Smooth muscle cell (in vitro differentiated cells): ENCODE results near the gene NUS1. TPM values are rescaled to one million over a fixed set of nuclear protein-coding genes. Genes with fewer than 3 reads are reported as not detected.
"Not testable (repeated sequence)": the region's sequence is repeated elsewhere in the genome, so short reads cannot be mapped to it uniquely, and the experiment has no call there.

ENCODE experiments used
- DNase-seq: peaks from one replicate; lab custom pipeline; 2025; ENCODE audit not compliant: unreplicated experiment; lab: John Stamatoyannopoulos, UW
- H2AFZ ChIP-seq: fragments of 200-600 bp; sonication (generic); 2 replicates; pipeline ENCODE4 v1.6.0; 2016; ENCODE audit warnings: antibody characterized with exemption, low read depth, mild to moderate bottlenecking
- H3F3A ChIP-seq: fragments of 200-600 bp; sonication (generic); 2 replicates; pipeline ENCODE4 v1.6.0; 2017; ENCODE audit warnings: antibody characterized with exemption, low read depth
- H3K27ac ChIP-seq: fragments of 200-600 bp; sonication (generic); 2 replicates; pipeline ENCODE4 v1.5.1; 2016; ENCODE audit warnings: low read depth, mild to moderate bottlenecking
- H3K27me3 ChIP-seq: fragments of 200-600 bp; sonication (generic); 2 replicates; pipeline ENCODE4 v1.6.1; 2016; ENCODE audit warnings: low read depth, mild to moderate bottlenecking
- H3K36me3 ChIP-seq: fragments of 200-600 bp; sonication (generic); 2 replicates; pipeline ENCODE4 v1.5.1; 2016; ENCODE audit warnings: low read depth
- H3K4me1 ChIP-seq: fragments of 200-600 bp; sonication (generic); 2 replicates; pipeline ENCODE4 v1.5.1; 2016; ENCODE audit warnings: low read depth
- H3K4me2 ChIP-seq: fragments of 200-600 bp; sonication (generic); 2 replicates; pipeline ENCODE4 v1.6.0; 2016; ENCODE audit warnings: mild to moderate bottlenecking
- H3K4me3 ChIP-seq: fragments of 200-600 bp; sonication (generic); 2 replicates; pipeline ENCODE4 v1.5.1; 2016; ENCODE audit warnings: mild to moderate bottlenecking
- H3K79me2 ChIP-seq: fragments of 200-600 bp; sonication (generic); 2 replicates; pipeline ENCODE4 v1.6.0; 2016; ENCODE audit warnings: low read depth, mild to moderate bottlenecking
- H3K9ac ChIP-seq: fragments of 200-600 bp; sonication (generic); 2 replicates; pipeline ENCODE4 v1.6.0; 2016; ENCODE audit warnings: low read depth
- H3K9me3 ChIP-seq: fragments of 200-600 bp; sonication (generic); replicated peaks from 2 replicates; pipeline ENCODE4 v1.5.1; 2016; ENCODE audit warnings: low read depth
- H4K20me1 ChIP-seq: fragments of 200-600 bp; sonication (generic); 2 replicates; pipeline ENCODE4 v1.6.0; 2016; ENCODE audit warnings: low read depth
- CTCF ChIP-seq: fragments of 200-600 bp; sonication (generic); IDR thresholded peaks from 2 replicates; pipeline ENCODE4 v1.5.1; 2017; ENCODE audit warnings: borderline replicate concordance, mild to moderate bottlenecking, antibody characterized with exemption; ENCODE audit not compliant: insufficient read depth, poor library complexity, severe bottlenecking
- WGBS: methylation state at CpG from one replicate; pipeline ENCODE4 v1.1.7; 2016; ENCODE audit warnings: low lambda C conversion rate; 5-methylcytosine and 5-hydroxymethylcytosine counted together
- polyA plus RNA-seq: library from polyadenylated mRNA; unstranded; fragments of >200 nt; fragmentation: Nextera tagmentation; extraction: Ambion mirVana; gene quantifications from 2 replicates; pipeline ENCODE4 v1.2.1, GENCODE V29; 2016
- total RNA-seq: library from RNA; depleted of rRNA; stranded (reverse); fragments of >200 nt; gene quantifications from 2 replicates; pipeline ENCODE4 v1.2.3, GENCODE V29; 2014

Gene NUS1
- total and polyA plus RNA-seq, 2 experiments from 2014 or later: 18.5 to 35.4 TPM

- H3K9ac ChIP-seq: no peak overlapping the region
- TF ChIP-seq CTCF: no peak
- H3K27ac ChIP-seq: no peak overlapping the region
- no peaks in the 10 kb centered on the region for H3K4me1 ChIP-seq
- no peak for DNase-seq
- H3K79me2 ChIP-seq: no peaks in the 10 kb centered on the region
- no peaks in the 10 kb centered on the region for H3K9me3 ChIP-seq
- H3F3A ChIP-seq: no peaks in the 10 kb centered on the region
- no peaks in the 10 kb centered on the region for H4K20me1 ChIP-seq
- 45% methylated on average over 2 of the region's 2 CpGs for WGBS
- no peak overlapping the region for H3K4me3 ChIP-seq
- H2AFZ ChIP-seq: no peak overlapping the region
- H3K36me3 ChIP-seq: no peaks in the 10 kb centered on the region
- H3K27me3 ChIP-seq: no peaks in the 10 kb centered on the region
- H3K4me2 ChIP-seq: no peak overlapping the region
Observed at GRCh38 chr6:117740605-117741004, 65.3 kb downstream of the NUS1 start.

- not testable (repeated sequence) for H3K79me2 ChIP-seq, H3K9me3 ChIP-seq, H3K4me2 ChIP-seq, H4K20me1 ChIP-seq, DNase-seq, H3K9ac ChIP-seq, H3K4me1 ChIP-seq, H3F3A ChIP-seq, H3K27me3 ChIP-seq, H3K36me3 ChIP-seq, H3K27ac ChIP-seq, H3K4me3 ChIP-seq, H2AFZ ChIP-seq
- WGBS: 95% methylated on average over 25 of the region's 25 CpGs
Observed at GRCh38 chr6:117750675-117751074, 75.4 kb downstream of the NUS1 start.

Other genes with a start within 250 kb of the NUS1 start
- 0.09 and 3.0 TPM in 2 replicates for gene ROS1, start 249.5 kb upstream of the NUS1 start, total RNA-seq
- 0.03 and 0.08 TPM in 2 replicates for gene ROS1, start 249.5 kb upstream of the NUS1 start, polyA plus RNA-seq
- gene DCBLD1, start 192.8 kb upstream of the NUS1 start, total RNA-seq: 82.1 and 86.1 TPM in 2 replicates
- gene DCBLD1, start 192.8 kb upstream of the NUS1 start, polyA plus RNA-seq: 44.6 and 77.5 TPM in 2 replicates
- gene GOPC, start 73.0 kb upstream of the NUS1 start, total RNA-seq: 73.7 and 77.6 TPM in 2 replicates
- 26.5 and 38.3 TPM in 2 replicates for gene GOPC, start 73.0 kb upstream of the NUS1 start, polyA plus RNA-seq
- gene SLC35F1, start 231.8 kb downstream of the NUS1 start, total RNA-seq: 0.09 and 0.31 TPM in 2 replicates
- gene SLC35F1, start 231.8 kb downstream of the NUS1 start, polyA plus RNA-seq: 0.05 TPM in 1 of 2 replicates, not detected in the other